Measurements from ENCODE around the gene SRXN1.

SRXN1 gene

GRCh38 chr20:676315-676937, 23.4 kb upstream of the SRXN1 start:
- FAIRE-seq (no peak), DNase-seq (ENCODE audit: insufficient read length, low spot score) (no peak)
- no peak for TF ChIP-seq CTCF (IDR thresholded peaks at IDR 0.05; ENCODE audit: insufficient read depth, missing control alignments)

GRCh38 chr20:675453-676314, 22.7 kb upstream of the SRXN1 start, which contains the start of gene SCRT2:
SCRT2 (minus strand) TSS chr20:675802; CDS start chr20:675601, 201 bp downstream.
- no peak for DNase-seq (ENCODE audit: insufficient read length, low spot score)
- no peak for FAIRE-seq
- TF ChIP-seq CTCF (IDR thresholded peaks at IDR 0.05; ENCODE audit: insufficient read depth, missing control alignments) = no peak

GRCh38 chr20:675033-675452, 22.0 kb upstream of the SRXN1 start:
- FAIRE-seq = no peak
- DNase-seq (ENCODE audit: insufficient read length, low spot score) = no peak
- no peak for TF ChIP-seq CTCF (IDR thresholded peaks at IDR 0.05; ENCODE audit: insufficient read depth, missing control alignments)

- no peak for TF ChIP-seq CTCF (IDR thresholded peaks at IDR 0.05; ENCODE audit: insufficient read depth, missing control alignments)
- DNase-seq (ENCODE audit: insufficient read length, low spot score) = no peak
- FAIRE-seq = no peak
These were observed 20.6 kb upstream of the SRXN1 start for GRCh38 chr20:673603-674001.

GRCh38 chr20:672963-673602, 20.1 kb upstream of the SRXN1 start:
- peak; percentile 28 for TF ChIP-seq CTCF (IDR thresholded peaks at IDR 0.05; ENCODE audit: insufficient read depth, missing control alignments)
- FAIRE-seq (no peak), DNase-seq (ENCODE audit: insufficient read length, low spot score) (no peak)

GRCh38 chr20:671252-672030, 18.4 kb upstream of the SRXN1 start:
- TF ChIP-seq CTCF (IDR thresholded peaks at IDR 0.05; ENCODE audit: insufficient read depth, missing control alignments) = no peak
- DNase-seq (ENCODE audit: insufficient read length, low spot score) (no peak), FAIRE-seq (no peak)

All from D721Med (cell line).